NCI-H146 treated with DMSO at 0.1 percent for 48 hours (cell line): ENCODE data around the gene CHRNA7.

Experiments used
- DNase-seq: peaks from one replicate; lab custom pipeline; 2025; ENCODE audit not compliant: unreplicated experiment; lab: John Stamatoyannopoulos, UW

Gene CHRNA7

GRCh38 chr15:32029862-32030781 is at the start of gene CHRNA7:
Gene CHRNA7 (plus strand): TSS chr15:32030515. CDS start chr15:32030595, 80 bp downstream.
- no peak for DNase-seq

GRCh38 chr15:31985607-31986006 is 44.7 kb upstream of the CHRNA7 start:
- no peak for DNase-seq

- no peak for DNase-seq
Measured at GRCh38 chr15:31993062-31993461, 37.3 kb upstream of the CHRNA7 start.

- DNase-seq = no peak
Measured at GRCh38 chr15:31997711-31998110, 32.6 kb upstream of the CHRNA7 start.

- no peak for DNase-seq
Measured at GRCh38 chr15:32003558-32003957, 26.8 kb upstream of the CHRNA7 start.

- no peak for DNase-seq
Measured at GRCh38 chr15:32004249-32004648, 26.1 kb upstream of the CHRNA7 start.

- no peak for DNase-seq
Measured at GRCh38 chr15:32007355-32007960, 22.9 kb upstream of the CHRNA7 start.

- DNase-seq = no peak
Measured at GRCh38 chr15:32014953-32015352, 15.4 kb upstream of the CHRNA7 start.

GRCh38 chr15:32020156-32020555 is 10.2 kb upstream of the CHRNA7 start:
- DNase-seq = no peak

GRCh38 chr15:32028921-32029320 is 1.4 kb upstream of the CHRNA7 start:
- DNase-seq = no peak

- no peak for DNase-seq
Measured at GRCh38 chr15:32029409-32029861, 880 bp upstream of the CHRNA7 start.

- no peak for DNase-seq
Measured at GRCh38 chr15:32030795-32031194, 480 bp downstream of the CHRNA7 start.

GRCh38 chr15:32033186-32033890 is 3.0 kb downstream of the CHRNA7 start:
- no peak for DNase-seq

- DNase-seq = no peak
Measured at GRCh38 chr15:32034106-32034505, 3.8 kb downstream of the CHRNA7 start.

GRCh38 chr15:32035285-32035684 is 5.0 kb downstream of the CHRNA7 start:
- no peak for DNase-seq

- no peak for DNase-seq
Measured at GRCh38 chr15:32036971-32037370, 6.7 kb downstream of the CHRNA7 start.

GRCh38 chr15:32041294-32041693 is 11.0 kb downstream of the CHRNA7 start:
- DNase-seq = no peak

- no peak for DNase-seq
Measured at GRCh38 chr15:32042269-32042972, 12.1 kb downstream of the CHRNA7 start.

GRCh38 chr15:32053719-32054118 is 23.4 kb downstream of the CHRNA7 start:
- no peak for DNase-seq

GRCh38 chr15:32057876-32058425 is 27.6 kb downstream of the CHRNA7 start:
- no peak for DNase-seq

- no peak for DNase-seq
Measured at GRCh38 chr15:32060706-32061105, 30.4 kb downstream of the CHRNA7 start.
